ENCODE results near the gene NPIPB2. TPM values are rescaled to one million over a fixed set of nuclear protein-coding genes. Genes with fewer than 3 reads are reported as not detected.

Gene NPIPB2
- total and polyA plus RNA-seq, 2 of the 13 experiments (the other 11 are each of a cell fraction or from before 2014, with no cell fraction given): 1.8 to 4.1 TPM

DNA sequence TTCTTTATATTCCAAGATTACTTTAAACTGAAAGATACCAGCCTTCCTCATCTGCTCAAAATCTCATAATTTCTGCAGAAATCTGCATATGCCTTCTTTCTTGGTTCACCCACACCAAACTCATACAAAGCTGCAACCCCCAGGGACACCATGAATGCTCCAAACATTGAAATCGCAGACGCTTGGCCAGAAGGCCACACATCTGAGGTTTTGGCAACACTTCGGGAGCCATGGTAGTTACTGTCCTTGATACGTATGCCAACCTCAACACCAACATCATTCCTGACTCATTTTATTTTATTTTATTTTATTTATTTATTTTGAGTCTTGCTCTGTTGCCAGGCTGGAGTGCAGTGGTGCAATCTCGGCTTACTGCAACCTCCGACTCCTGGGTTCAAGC lies 37.9 kb downstream of the NPIPB2 start:
- no peaks in the 10 kb centered on the region for H3K4me1 ChIP-seq (ENCODE audit: insufficient read depth, low read length)
- H3K4me3 ChIP-seq (replicated peaks in 1 of 3; ENCODE audit: insufficient read depth in 1 of 3, low read depth in 2 of 3, low read length in 3 of 3): no peak overlapping the region
- H3K9ac ChIP-seq (ENCODE audit: insufficient read depth, low read depth, low read length): no peak overlapping the region
- no peak overlapping the region for H2AFZ ChIP-seq (ENCODE audit: low read length)
- in situ Hi-C loops (cut with HindIII; ENCODE audit: extremely low pct_ligation_motif_present, low pct_unique_long_range_greater_than_20kb): no loop called here
- CTCF ChIA-PET (ENCODE audit: low intra/inter-chr PET ratio, low total read pairs): no interaction called here
- peaks cover 92% of the 10 kb centered on the region for H3K79me2 ChIP-seq (ENCODE audit: insufficient read depth, low read length)
- no peak overlapping the region for H3K4me2 ChIP-seq (ENCODE audit: low read depth, low read length)
- H3K27me3 ChIP-seq (ENCODE audit: control insufficient read depth in 1 of 2, insufficient read depth in 2 of 2, low read length in 2 of 2): no peaks in the 10 kb centered on the region
- 99% methylated on average over 6 of the region's 6 CpGs for WGBS (ENCODE audit: low lambda C conversion rate)
- peak; percentile 51 for TF ChIP-seq RBM22 (optimal IDR thresholded peaks at IDR 0.05; ENCODE audit: low read length)
- TF ChIP-seq ERF (CRISPR knock-in tag; IDR thresholded peaks at IDR 0.05): no peak
- POLR2A ChIA-PET: no interaction called here
- peaks cover 21 to 66% of the 10 kb centered on the region in 2 experiments for H3K36me3 ChIP-seq (replicated peaks in 1 of 2; ENCODE audit: control insufficient read depth in 1 of 2, insufficient read depth in 2 of 2, low read length in 2 of 2)
- no peak overlapping the region for H3K27ac ChIP-seq (ENCODE audit: extremely low read length, insufficient read depth, low read length)
- no peaks in the 10 kb centered on the region for H3K9me3 ChIP-seq (ENCODE audit: low read length)
- intact Hi-C loops (cut with micrococcal nuclease; ENCODE audit: unreplicated experiment): no loop called here
- peaks cover 75% of the 10 kb centered on the region for H4K20me1 ChIP-seq (ENCODE audit: insufficient read depth, low read length)
- FAIRE-seq: no peak
- BruUV-seq (replicated peaks): no TSS peak
- no peak for ATAC-seq
- DNase-seq (ENCODE audit: low spot score): no peak

- FAIRE-seq (no peak), ATAC-seq (peak; percentile 24; the same call in 1 of the 3 replicates), DNase-seq (ENCODE audit: low spot score) (no peak)
- in situ Hi-C loops (cut with HindIII; ENCODE audit: extremely low pct_ligation_motif_present, low pct_unique_long_range_greater_than_20kb) (no loop called here), intact Hi-C loops (cut with micrococcal nuclease; ENCODE audit: unreplicated experiment) (no loop called here)
- 97% methylated on average over 3 of the region's 3 CpGs for WGBS (ENCODE audit: low lambda C conversion rate)
- H3K27me3 ChIP-seq (ENCODE audit: control insufficient read depth in 1 of 2, insufficient read depth in 2 of 2, low read length in 2 of 2): no peaks in the 10 kb centered on the region
- no peaks in the 10 kb centered on the region for H3K9me3 ChIP-seq (ENCODE audit: low read length)
- H3K36me3 ChIP-seq (replicated peaks in 1 of 2; ENCODE audit: control insufficient read depth in 1 of 2, insufficient read depth in 2 of 2, low read length in 2 of 2): peaks cover 18 to 65% of the 10 kb centered on the region in 2 experiments
- BruUV-seq (replicated peaks): no TSS peak
- H3K4me2 ChIP-seq (ENCODE audit: low read depth, low read length): no peak overlapping the region
- POLR2A ChIA-PET: interaction anchor here (0.8 kb wide), 1 partner anchor 15 kb away, joined by 4 read pairs; the partner anchor contains the start of gene GSPT1
- H4K20me1 ChIP-seq (ENCODE audit: insufficient read depth, low read length): peaks cover 51% of the 10 kb centered on the region
- no peak overlapping the region for H3K27ac ChIP-seq (ENCODE audit: extremely low read length, insufficient read depth, low read length)
- no peak overlapping the region for H2AFZ ChIP-seq (ENCODE audit: low read length)
- H3K4me3 ChIP-seq (replicated peaks in 1 of 3; ENCODE audit: insufficient read depth in 1 of 3, low read depth in 2 of 3, low read length in 3 of 3): no peak overlapping the region
- CTCF ChIA-PET (ENCODE audit: low intra/inter-chr PET ratio, low total read pairs): no interaction called here
- no peak overlapping the region for H3K9ac ChIP-seq (ENCODE audit: insufficient read depth, low read depth, low read length)
- H3K79me2 ChIP-seq (ENCODE audit: insufficient read depth, low read length): peaks cover 95% of the 10 kb centered on the region
- no peaks in the 10 kb centered on the region for H3K4me1 ChIP-seq (ENCODE audit: insufficient read depth, low read length)
- TF ChIP-seq ETV5 (CRISPR knock-in tag; IDR thresholded peaks at IDR 0.05; ENCODE audit: borderline replicate concordance): no peak
- TF ChIP-seq TEAD3 (CRISPR knock-in tag; optimal IDR thresholded peaks at IDR 0.05; ENCODE audit: borderline replicate concordance): no peak
- TF ChIP-seq SNAPC2 (CRISPR knock-in tag; IDR thresholded peaks at IDR 0.05): no peak
- TF ChIP-seq ZNF569 (CRISPR knock-in tag; IDR thresholded peaks at IDR 0.05; ENCODE audit: borderline replicate concordance): no peak
- TF ChIP-seq KIAA2018 (CRISPR knock-in tag; IDR thresholded peaks at IDR 0.05; ENCODE audit: borderline replicate concordance): no peak
- TF ChIP-seq ZNF335 (CRISPR knock-in tag; IDR thresholded peaks at IDR 0.05): no peak
- TF ChIP-seq, protein P1, sequence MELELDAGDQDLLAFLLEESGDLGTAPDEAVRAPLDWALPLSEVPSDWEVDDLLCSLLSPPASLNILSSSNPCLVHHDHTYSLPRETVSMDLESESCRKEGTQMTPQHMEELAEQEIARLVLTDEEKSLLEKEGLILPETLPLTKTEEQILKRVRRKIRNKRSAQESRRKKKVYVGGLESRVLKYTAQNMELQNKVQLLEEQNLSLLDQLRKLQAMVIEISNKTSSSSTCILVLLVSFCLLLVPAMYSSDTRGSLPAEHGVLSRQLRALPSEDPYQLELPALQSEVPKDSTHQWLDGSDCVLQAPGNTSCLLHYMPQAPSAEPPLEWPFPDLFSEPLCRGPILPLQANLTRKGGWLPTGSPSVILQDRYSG (CRISPR knock-in tag; IDR thresholded peaks at IDR 0.05): no peak
Observed at GRCh38 chr16:11901091-11901490, 40.8 kb downstream of the NPIPB2 start.
